Ovary (tissue), 10 donors: ENCODE measurements around the gene CACYBP. TPM values are rescaled to one million over a fixed set of nuclear protein-coding genes. Genes with fewer than 3 reads are reported as not detected.

ENCODE experiments used
- DNase-seq, 5 donors: peaks; one replicate each; pipeline ENCODE4 v3.0.0-alpha.2; 2019 to 2020
- H3K27ac ChIP-seq, 2 donors: fragments of 200-600 bp; one replicate each; pipeline versions ENCODE4 v1.5.1 to v1.8.0; 2019 to 2022
- H3K27me3 ChIP-seq: fragments of 200-600 bp; one replicate; pipeline ENCODE4 v1.8.0; 2022
- H3K36me3 ChIP-seq: fragments of 200-600 bp; sonication (generic); one replicate; pipeline ENCODE4 v1.5.1; 2019
- H3K4me1 ChIP-seq: one replicate; pipeline ENCODE4 v1.8.1; 2013; ENCODE audit warnings: mild to moderate bottlenecking, moderate library complexity; ENCODE audit not compliant: insufficient read depth
- H3K4me3 ChIP-seq: fragments of 200-600 bp; sonication (generic); one replicate; pipeline ENCODE4 v1.5.1; 2017
- H3K9me3 ChIP-seq, 2 donors: fragments of 200-600 bp in 1 of 2; sonication (generic) in 1 of 2; one replicate each; pipeline versions ENCODE4 v1.5.1 to v1.8.1; 2013 to 2019; ENCODE audit warnings: mild to moderate bottlenecking in 1 of 2, moderate library complexity in 1 of 2
- CTCF ChIP-seq, 3 donors: fragments of 450-650 bp in 2 of 3; fragments of 200-600 bp in 1 of 3; IDR thresholded peaks; one replicate each; pipeline versions ENCODE4 v1.5.1 to v1.8.0; 2016 to 2022; ENCODE audit warnings: antibody characterized with exemption in 3 of 3, mild to moderate bottlenecking in 1 of 3
- EP300 ChIP-seq: sonication (generic); formaldehyde crosslinking; IDR thresholded peaks from one replicate; pipeline ENCODE4 v1.6.1; 2017; ENCODE audit warnings: antibody characterized with exemption
- POLR2A ChIP-seq: fragments of 450-650 bp; IDR thresholded peaks from one replicate; pipeline ENCODE4 v1.6.1; 2017; ENCODE audit warnings: antibody characterized with exemption, mild to moderate bottlenecking, moderate library complexity
- WGBS, 3 donors: extraction: QIAGEN DNeasy Blood & Tissue Kit in 1 of 3; methylation state at CpG; one replicate each; pipeline versions ENCODE4 v1.1.5 to v1.1.7; 2013 to 2017; 5-methylcytosine and 5-hydroxymethylcytosine counted together
- intact Hi-C, 4 donors: fragments of 100-400 bp; cut with DNase I; formaldehyde crosslinking; loops; one replicate each; pipeline versions ENCODE4 v1.11.0 to v1.15.1; 2022 to 2023
- long read RNA-seq, 3 donors: library from polyadenylated mRNA in 2 of 3; unstranded in 2 of 3; transcript quantifications; one replicate each; pipeline ENCODE4 v2.0.0 and lab custom pipeline, GENCODE V29; 2021 to 2026
- polyA plus RNA-seq, 2 donors: library from polyadenylated mRNA; stranded (reverse); fragments of 200-250 nt in 1 of 2; fragments of 350-450 nt in 1 of 2; fragmentation: Illumina TruSeq in 1 of 2; extraction: RNeasy Lipid Tissue Mini Kit (QIAGEN cat#74804) in 1 of 2; gene quantifications; one replicate each; pipeline ENCODE4 v1.2.3, GENCODE V29; 2013 to 2014
- total RNA-seq, 7 donors: library from RNA; depleted of rRNA in 2 of 7; stranded (reverse); fragments of >200 nt in 2 of 7; fragmentation: NEBNext Ultra II Directional in 3 of 7; extraction: Animal tissue kit (Norgen Biotek cat#: 25700) in 3 of 7; gene quantifications; one replicate each; pipeline versions ENCODE4 v1.1.0 to v1.2.4, GENCODE V29; 2016 to 2023
- donor health status: DM: no; HTN: no; CAD: no; lungs with moderate emphysema.
- donor health status: DM: no; HTN: no; CAD: no.
- donor health status: Bipolar disorder and iron deficiency.
- donor health status: DM: yes; HTN: yes; CAD: no.
- donor health status: DM: no; HTN: no; CAD: no.
- donor health status: DM: yes; HTN: yes; CAD: no.

Gene CACYBP
- total RNA-seq (100 to 1,000 TPM in 1 of 7 donors, 10 to 100 TPM in 6; 58.4 to 127 (median 70.1) TPM), polyA plus RNA-seq (100 to 1,000 TPM in 1 of 2 donors, 10 to 100 TPM in 1; 75.7 to 171 TPM)
- long read RNA-seq, donor 1, transcript CACYBP-201 (6 exons, 2,766 nt), result major isoform, 348 of 376 reads
- long read RNA-seq, donor 1, partial matches to known transcripts, result 3 of 376 reads
- long read RNA-seq, donor 1, other reads (novel, unspliced or antisense), result 16 of 376 reads
- long read RNA-seq, donor 2, transcript CACYBP-207 (5 exons, 804 nt), result minor isoform, 11 of 146 reads
- long read RNA-seq, donor 2, transcript CACYBP-201 (6 exons, 2,766 nt), result major isoform, 76 of 146 reads
- long read RNA-seq, donor 2, partial matches to known transcripts, result 25 of 146 reads
- long read RNA-seq, donor 2, other reads (novel, unspliced or antisense), result 30 of 146 reads
- long read RNA-seq, donor 3, transcript CACYBP-201 (6 exons, 2,766 nt), result major isoform, 78 of 87 reads
- long read RNA-seq, donor 3, partial matches to known transcripts, result 1 of 87 reads
- long read RNA-seq, donor 3, other reads (novel, unspliced or antisense), result 4 of 87 reads

GRCh38 chr1:174999936-175000696 is at the start of gene CACYBP:
Gene CACYBP (plus strand): TSS chr1:174999947. CDS start chr1:175000181, 234 bp downstream.
- H3K27me3 ChIP-seq, result no peaks in the 10 kb centered on the region
- intact Hi-C loops, result loop anchor here in 1 of 4 donors (1.0 kb wide), 1 partner anchor 23 kb away; the partner anchor contains the start of gene MRPS14
- no peaks in the 10 kb centered on the region for H3K36me3 ChIP-seq
- 0% methylated on average over 70 to 71 of the region's 71 CpGs for WGBS, 3 donors
- H3K27ac ChIP-seq, result peak within 1 kb of the TSS; percentile 88 to 99
- DNase-seq, result no peak
- peaks cover 8% of the 10 kb centered on the region for H3K4me1 ChIP-seq
- no peaks in the 10 kb centered on the region for H3K9me3 ChIP-seq
- TF ChIP-seq EP300, result no peak
- peak in 1 of 3 donors; percentile 12 for TF ChIP-seq CTCF (IDR thresholded peaks at IDR 0.05)
- peak; percentile 7 for TF ChIP-seq POLR2A
- peak within 1 kb of the TSS; percentile 97 for H3K4me3 ChIP-seq

GRCh38 chr1:174953285-174954072 is 46.3 kb upstream of the CACYBP start:
- Histone ChIP-seq H3K36me3 (no peaks in the 10 kb centered on the region), H3K9me3 (no peaks in the 10 kb centered on the region), H3K4me3 (no peak overlapping the region), H3K27ac (peak overlapping the region in 1 of 2 donors; percentile 34), H3K4me1 (peaks cover 2% of the 10 kb centered on the region), H3K27me3 (no peaks in the 10 kb centered on the region)
- intact Hi-C loops, result no loop called here
- WGBS, 3 donors, result 35 to 47% (median 44%) methylated on average over 11 of the region's 11 CpGs
- no peak for DNase-seq
- TF ChIP-seq EP300, result no peak
- no peak for TF ChIP-seq CTCF (IDR thresholded peaks at IDR 0.05)
- no peak for TF ChIP-seq POLR2A

GRCh38 chr1:174954073-174954460 is 45.7 kb upstream of the CACYBP start:
- no peak for DNase-seq
- Histone ChIP-seq H3K27ac (peak overlapping the region in 1 of 2 donors; percentile 34), H3K4me3 (no peak overlapping the region), H3K36me3 (no peaks in the 10 kb centered on the region), H3K4me1 (peaks cover 2% of the 10 kb centered on the region), H3K9me3 (no peaks in the 10 kb centered on the region), H3K27me3 (no peaks in the 10 kb centered on the region)
- TF ChIP-seq POLR2A (no peak), EP300 (no peak), CTCF (IDR thresholded peaks at IDR 0.05) (no peak)
- intact Hi-C loops, result no loop called here
